ENCODE measurements around the gene ZNF268. TPM values are rescaled to one million over a fixed set of nuclear protein-coding genes. Genes with fewer than 3 reads are reported as not detected.

Gene ZNF268
- total RNA-seq, 2 donors from 2014 or later: 26.4 to 39.5 TPM

DNA sequence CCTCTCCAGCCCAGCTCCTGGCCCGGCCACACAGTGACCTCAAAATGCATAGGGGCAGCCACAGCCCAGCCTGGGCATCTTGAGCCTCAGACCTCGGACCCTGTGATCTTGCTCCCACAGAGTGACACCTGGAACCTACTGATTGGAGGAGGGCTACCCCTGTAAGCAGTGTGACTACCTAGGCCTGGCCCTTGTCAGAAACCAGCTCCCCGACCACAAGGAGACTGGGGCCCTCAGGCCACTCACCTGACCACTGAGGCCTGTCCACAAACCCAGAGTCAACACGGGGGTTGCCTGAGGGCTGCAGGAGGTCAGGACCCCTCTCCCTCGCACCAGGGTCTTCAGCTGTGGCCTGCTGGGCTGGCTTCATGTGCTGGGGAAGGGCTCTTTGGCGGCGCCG, 45.4 kb downstream of the ZNF268 start:
- peak; percentile 14 for DNase-seq
- Histone ChIP-seq H3K4me1 (ENCODE audit: control insufficient read depth, insufficient read depth, low read length) (no peaks in the 10 kb centered on the region), H3K27ac (ENCODE audit: low read depth, low read length) (no peak overlapping the region), H3K27me3 (ENCODE audit: control insufficient read depth, insufficient read depth, low read length, poor library complexity, severe bottlenecking) (no peaks in the 10 kb centered on the region), H3K9ac (ENCODE audit: extremely low read depth, low read length, poor library complexity, severe bottlenecking) (no peak overlapping the region), H3K4me3 (ENCODE audit: low read length) (no peak overlapping the region), H3K9me3 (ENCODE audit: control insufficient read depth, low read length) (peaks cover 71% of the 10 kb centered on the region), H3K36me3 (ENCODE audit: control insufficient read depth, insufficient read depth, low read length) (no peaks in the 10 kb centered on the region)
- WGBS, 2 experiments (ENCODE audit: insufficient coverage in 1 of 2, insufficient read length in 1 of 2): 70 to 84% methylated on average over 3 to 8 of the region's 8 CpGs
- Mint-ChIP-seq H3K9me3 (peaks cover 90% of the 10 kb centered on the region), H3K27me3 (ENCODE audit: insufficient read depth) (no peaks in the 10 kb centered on the region), H3K27ac (no peak overlapping the region), H3K4me1 (no peaks in the 10 kb centered on the region), H3K4me3 (no peak overlapping the region), H3K36me3 (ENCODE audit: low read depth) (peaks cover 5% of the 10 kb centered on the region)
- TF ChIP-seq, protein P1, sequence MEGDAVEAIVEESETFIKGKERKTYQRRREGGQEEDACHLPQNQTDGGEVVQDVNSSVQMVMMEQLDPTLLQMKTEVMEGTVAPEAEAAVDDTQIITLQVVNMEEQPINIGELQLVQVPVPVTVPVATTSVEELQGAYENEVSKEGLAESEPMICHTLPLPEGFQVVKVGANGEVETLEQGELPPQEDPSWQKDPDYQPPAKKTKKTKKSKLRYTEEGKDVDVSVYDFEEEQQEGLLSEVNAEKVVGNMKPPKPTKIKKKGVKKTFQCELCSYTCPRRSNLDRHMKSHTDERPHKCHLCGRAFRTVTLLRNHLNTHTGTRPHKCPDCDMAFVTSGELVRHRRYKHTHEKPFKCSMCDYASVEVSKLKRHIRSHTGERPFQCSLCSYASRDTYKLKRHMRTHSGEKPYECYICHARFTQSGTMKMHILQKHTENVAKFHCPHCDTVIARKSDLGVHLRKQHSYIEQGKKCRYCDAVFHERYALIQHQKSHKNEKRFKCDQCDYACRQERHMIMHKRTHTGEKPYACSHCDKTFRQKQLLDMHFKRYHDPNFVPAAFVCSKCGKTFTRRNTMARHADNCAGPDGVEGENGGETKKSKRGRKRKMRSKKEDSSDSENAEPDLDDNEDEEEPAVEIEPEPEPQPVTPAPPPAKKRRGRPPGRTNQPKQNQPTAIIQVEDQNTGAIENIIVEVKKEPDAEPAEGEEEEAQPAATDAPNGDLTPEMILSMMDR (conservative IDR thresholded peaks at IDR 0.05): no peak

DNA sequence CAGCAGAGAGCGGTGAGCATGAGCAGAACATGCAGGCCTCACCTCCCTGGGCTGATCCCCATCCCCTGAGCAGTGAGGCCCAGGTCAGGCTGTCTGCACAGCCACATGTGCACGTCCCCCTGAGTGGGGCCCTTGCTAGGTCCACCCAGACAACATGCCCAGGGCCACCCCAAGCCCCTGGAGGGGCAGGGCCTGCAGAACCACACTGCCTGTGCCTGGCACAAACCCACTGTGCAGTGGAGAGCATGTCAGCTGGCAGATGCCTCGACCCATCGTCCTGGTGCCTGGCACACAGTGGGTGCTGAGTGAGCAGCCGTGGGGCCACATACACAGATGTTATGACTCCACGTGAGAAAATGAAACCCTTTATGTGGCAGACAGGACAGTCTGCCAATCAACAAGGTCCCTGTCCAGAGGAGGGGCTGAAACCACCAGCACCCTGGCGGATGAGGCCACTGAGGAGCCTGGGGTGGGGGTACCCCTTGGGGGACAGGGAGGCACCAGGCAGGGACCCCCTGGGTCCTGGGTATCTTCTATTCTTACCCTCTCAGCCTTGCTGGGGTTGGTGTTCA, 46.1 kb downstream of the ZNF268 start:
- peaks cover 5% of the 10 kb centered on the region for H3K36me3 Mint-ChIP-seq (ENCODE audit: low read depth)
- H3K27ac ChIP-seq (ENCODE audit: low read depth, low read length): no peak overlapping the region
- H3K9ac ChIP-seq (ENCODE audit: extremely low read depth, low read length, poor library complexity, severe bottlenecking): no peak overlapping the region
- no peak for DNase-seq
- 55 to 67% methylated on average over 5 to 7 of the region's 7 CpGs for WGBS, 2 experiments (ENCODE audit: insufficient coverage in 1 of 2, insufficient read length in 1 of 2)
- no peaks in the 10 kb centered on the region for H3K27me3 ChIP-seq (ENCODE audit: control insufficient read depth, insufficient read depth, low read length, poor library complexity, severe bottlenecking)
- no peak overlapping the region for H3K4me3 ChIP-seq (ENCODE audit: low read length)
- H3K9me3 Mint-ChIP-seq: peaks cover 90% of the 10 kb centered on the region
- no peak overlapping the region for H3K4me3 Mint-ChIP-seq
- H3K36me3 ChIP-seq (ENCODE audit: control insufficient read depth, insufficient read depth, low read length): no peaks in the 10 kb centered on the region
- H3K27ac Mint-ChIP-seq: no peak overlapping the region
- no peaks in the 10 kb centered on the region for H3K27me3 Mint-ChIP-seq (ENCODE audit: insufficient read depth)
- H3K4me1 ChIP-seq (ENCODE audit: control insufficient read depth, insufficient read depth, low read length): no peaks in the 10 kb centered on the region
- peaks cover 71% of the 10 kb centered on the region for H3K9me3 ChIP-seq (ENCODE audit: control insufficient read depth, low read length)
- H3K4me1 Mint-ChIP-seq: no peaks in the 10 kb centered on the region
- TF ChIP-seq, protein P1 (conservative IDR thresholded peaks at IDR 0.05): no peak

DNA sequence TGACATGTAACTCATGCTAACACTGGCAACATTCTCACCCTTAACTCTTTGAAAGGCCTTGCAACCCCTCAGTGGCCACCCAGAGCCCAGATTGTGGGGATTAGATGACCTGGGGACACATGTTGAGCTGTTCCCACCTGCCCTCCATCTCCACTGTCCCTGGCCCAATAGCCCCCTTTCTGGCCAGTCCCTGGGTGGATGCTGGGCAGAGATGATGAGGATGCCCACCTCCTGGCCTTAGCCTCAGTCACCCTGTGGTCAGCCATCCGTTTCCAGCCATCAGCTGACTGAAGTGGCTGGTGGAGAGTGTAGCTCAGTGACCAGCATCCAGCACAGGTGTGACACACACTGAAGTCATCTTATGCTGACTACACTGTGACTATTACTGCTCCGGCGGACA, 49.7 kb downstream of the ZNF268 start:
- TF ChIP-seq, protein P1 (conservative IDR thresholded peaks at IDR 0.05): no peak
- no peak overlapping the region for H3K4me3 Mint-ChIP-seq
- H3K4me1 Mint-ChIP-seq: no peaks in the 10 kb centered on the region
- Histone ChIP-seq H3K27me3 (ENCODE audit: control insufficient read depth, insufficient read depth, low read length, poor library complexity, severe bottlenecking) (no peaks in the 10 kb centered on the region), H3K4me1 (ENCODE audit: control insufficient read depth, insufficient read depth, low read length) (no peaks in the 10 kb centered on the region), H3K9ac (ENCODE audit: extremely low read depth, low read length, poor library complexity, severe bottlenecking) (no peak overlapping the region), H3K4me3 (ENCODE audit: low read length) (no peak overlapping the region), H3K36me3 (ENCODE audit: control insufficient read depth, insufficient read depth, low read length) (no peaks in the 10 kb centered on the region), H3K9me3 (ENCODE audit: control insufficient read depth, low read length) (peaks cover 63% of the 10 kb centered on the region), H3K27ac (ENCODE audit: low read depth, low read length) (no peak overlapping the region)
- peaks cover 4% of the 10 kb centered on the region for H3K27me3 Mint-ChIP-seq (ENCODE audit: insufficient read depth)
- H3K27ac Mint-ChIP-seq: no peak overlapping the region
- H3K36me3 Mint-ChIP-seq (ENCODE audit: low read depth): peaks cover 5% of the 10 kb centered on the region
- WGBS, 2 experiments (ENCODE audit: insufficient coverage in 1 of 2, insufficient read length in 1 of 2): 68 to 70% methylated on average over 3 of the region's 3 CpGs
- peak; percentile 26 for DNase-seq
- H3K9me3 Mint-ChIP-seq: peaks cover 87% of the 10 kb centered on the region

All from endodermal cell (in vitro differentiated cells).